NCI-H446 (cell line): ENCODE data around the gene C1orf87.

Experiments
- DNase-seq, 2 experiments: peaks; one replicate each; lab custom pipeline; 2025; lab: John Stamatoyannopoulos, UW

The C1orf87 gene

GRCh38 chr1:60059468-60059867 is 14.1 kb downstream of the C1orf87 start:
- peak in 1 of 2 experiments; percentile 52 for DNase-seq

DNA sequence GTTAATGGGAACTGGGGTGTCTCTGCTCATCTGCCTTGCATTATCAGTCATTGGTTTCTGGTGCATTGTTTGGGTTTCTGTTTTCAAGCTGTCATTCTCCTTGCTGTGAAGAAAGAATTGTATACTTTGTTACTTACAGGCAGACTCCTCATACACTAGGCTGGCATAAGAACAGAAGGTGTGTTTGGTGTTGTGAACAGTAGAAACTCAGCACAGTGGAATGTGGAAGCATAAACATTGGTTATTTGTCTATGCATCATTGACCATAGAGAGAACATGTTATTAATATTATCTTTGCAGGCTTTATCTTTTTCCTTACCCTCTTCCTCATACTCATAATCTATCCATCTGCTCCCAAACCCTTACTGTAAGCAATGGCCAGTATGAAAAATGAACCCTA is 18.2 kb downstream of the C1orf87 start:
- DNase-seq, result no peak

DNA sequence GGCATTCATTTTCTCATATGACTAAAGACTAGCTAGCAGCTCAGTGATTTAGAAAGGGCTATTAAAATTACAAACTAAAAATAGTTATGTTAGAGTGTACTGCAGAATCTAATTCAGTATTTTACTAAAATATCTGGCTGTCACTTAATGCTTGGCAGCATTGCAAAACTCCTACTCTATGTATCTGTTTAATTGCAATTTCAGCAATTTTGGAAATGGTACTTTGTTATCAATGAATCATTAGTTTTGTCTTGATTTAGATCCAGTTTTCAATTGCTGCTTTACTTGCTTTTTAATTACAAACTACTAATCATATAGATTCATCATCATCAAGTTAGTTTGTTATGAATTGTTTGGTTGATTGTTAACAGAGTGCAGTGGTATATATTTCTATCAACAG is 19.2 kb downstream of the C1orf87 start:
- no peak for DNase-seq

DNA sequence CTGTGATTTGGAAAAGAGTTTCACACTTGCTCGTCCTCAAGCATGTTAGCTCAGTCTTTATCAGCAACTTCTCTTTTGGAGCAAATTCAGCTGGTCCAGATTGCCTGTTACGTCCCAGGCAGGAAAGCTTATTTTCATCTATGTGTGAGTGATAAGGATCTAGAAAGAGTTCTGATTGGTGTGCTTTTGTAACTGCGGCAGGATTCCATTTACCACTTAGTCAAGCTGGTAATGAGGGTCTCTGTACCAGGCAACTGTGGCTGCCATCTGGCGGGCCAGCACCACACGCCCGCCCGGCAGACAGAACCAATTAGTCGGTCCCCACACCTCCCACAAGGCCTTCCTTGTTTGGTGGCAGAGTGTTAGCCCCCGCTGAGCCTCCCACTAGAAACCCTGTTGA is 21.0 kb downstream of the C1orf87 start:
- DNase-seq, result no peak

DNA sequence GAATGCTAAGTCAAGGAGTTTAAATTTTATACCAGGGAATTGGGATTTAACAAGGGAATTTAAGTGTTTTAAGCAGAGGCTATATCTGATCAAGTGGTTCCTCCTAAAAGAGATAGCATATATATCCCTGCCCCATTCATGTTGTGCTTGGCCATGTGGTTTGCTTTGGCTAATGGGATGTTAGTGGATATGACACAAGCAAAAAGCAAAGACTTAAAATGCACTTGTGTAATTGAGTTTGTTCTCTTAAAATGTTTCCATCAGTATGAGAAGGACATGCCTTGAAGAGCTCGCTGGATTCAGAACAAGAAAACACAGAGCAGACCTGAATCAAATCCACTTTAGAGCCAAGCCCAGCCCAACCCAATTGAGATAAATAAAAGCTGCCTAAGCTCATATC is 22.4 kb downstream of the C1orf87 start:
- no peak for DNase-seq

DNA sequence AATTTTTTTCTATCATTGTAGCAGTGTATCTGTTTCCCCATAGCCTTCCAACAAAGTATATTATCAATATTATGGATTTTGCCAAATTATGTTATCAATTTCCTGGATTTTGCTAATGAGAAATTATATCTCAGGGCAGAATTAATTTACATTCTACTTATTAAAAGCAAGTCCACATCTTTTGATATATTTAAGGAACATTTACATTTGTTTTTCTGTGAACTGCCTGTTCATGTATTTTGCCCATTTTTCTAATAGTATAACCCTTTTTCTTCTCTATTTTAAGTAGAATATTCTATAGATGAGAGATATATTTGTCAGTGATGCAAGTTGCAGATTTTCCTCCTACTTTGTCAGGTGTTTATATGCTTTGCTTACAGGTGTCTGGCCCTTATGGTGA is 24.4 kb downstream of the C1orf87 start:
- no peak for DNase-seq

DNA sequence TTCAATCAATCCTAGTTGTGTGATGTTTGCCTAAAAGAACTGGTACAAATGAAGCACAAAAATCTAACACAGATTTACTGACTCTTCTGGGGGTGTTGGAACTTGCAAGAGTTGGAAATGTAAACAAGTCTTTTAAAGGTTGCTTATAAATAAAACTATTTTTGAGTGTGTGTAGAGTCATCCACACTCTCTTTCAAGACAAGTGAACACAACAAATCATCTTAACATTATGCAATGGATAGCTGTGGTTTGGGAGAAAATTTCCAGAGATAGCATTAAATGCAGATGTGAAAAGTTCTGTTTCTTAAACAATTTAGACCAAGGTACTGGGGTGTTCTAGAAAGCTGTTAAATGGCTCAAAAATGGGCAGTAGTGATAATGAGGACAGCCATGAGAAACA is 28.7 kb downstream of the C1orf87 start:
- DNase-seq, result no peak

DNA sequence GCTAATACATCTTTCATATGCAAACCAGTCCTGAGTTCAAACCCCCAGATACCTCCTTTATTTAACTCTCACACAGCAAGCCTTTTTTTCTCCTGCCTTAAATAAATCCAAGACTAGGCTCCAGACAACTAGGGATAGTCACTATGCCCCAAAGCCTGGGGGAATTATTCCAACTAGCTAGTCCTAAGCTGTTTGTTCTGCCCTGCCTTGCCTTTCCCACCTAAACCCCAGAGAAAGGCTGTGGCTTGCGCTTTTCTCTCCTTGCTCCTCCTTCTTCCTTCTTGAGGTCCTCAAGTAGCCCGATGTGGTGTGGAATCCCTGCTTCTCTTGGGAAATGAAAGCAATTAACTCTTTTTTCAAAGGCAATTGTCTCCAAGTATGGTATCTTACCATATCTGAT is 31.8 kb downstream of the C1orf87 start:
- no peak for DNase-seq

- DNase-seq, result no peak
These were observed 35.9 kb downstream of the C1orf87 start for GRCh38 chr1:60037669-60038068.

GRCh38 chr1:60036856-60037460 is 36.6 kb downstream of the C1orf87 start:
- DNase-seq, result no peak

GRCh38 chr1:60035921-60036320 is 37.6 kb downstream of the C1orf87 start:
- DNase-seq, result peak in 1 of 2 experiments; percentile 35

- DNase-seq, result no peak
These were observed 38.6 kb downstream of the C1orf87 start for GRCh38 chr1:60034999-60035398.

DNA sequence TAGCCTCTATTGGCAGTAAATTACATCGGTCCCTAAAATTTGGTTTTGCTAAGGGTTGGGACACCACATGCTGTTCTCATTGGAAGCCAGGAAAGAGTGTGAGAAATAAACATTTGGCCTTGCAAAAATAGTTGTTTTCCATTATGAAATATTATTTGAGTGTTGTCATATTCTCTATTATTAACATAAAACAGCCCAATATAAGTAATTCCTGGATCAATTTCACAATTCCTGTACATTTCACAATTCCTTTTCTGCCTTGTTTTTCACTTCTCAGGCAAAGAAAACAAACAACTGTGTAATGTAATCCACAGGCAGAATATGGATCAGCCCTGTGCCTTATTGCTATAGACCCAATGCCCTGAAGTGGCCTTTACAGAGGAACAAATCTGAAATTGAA is 40.5 kb downstream of the C1orf87 start:
- DNase-seq, result no peak

DNA sequence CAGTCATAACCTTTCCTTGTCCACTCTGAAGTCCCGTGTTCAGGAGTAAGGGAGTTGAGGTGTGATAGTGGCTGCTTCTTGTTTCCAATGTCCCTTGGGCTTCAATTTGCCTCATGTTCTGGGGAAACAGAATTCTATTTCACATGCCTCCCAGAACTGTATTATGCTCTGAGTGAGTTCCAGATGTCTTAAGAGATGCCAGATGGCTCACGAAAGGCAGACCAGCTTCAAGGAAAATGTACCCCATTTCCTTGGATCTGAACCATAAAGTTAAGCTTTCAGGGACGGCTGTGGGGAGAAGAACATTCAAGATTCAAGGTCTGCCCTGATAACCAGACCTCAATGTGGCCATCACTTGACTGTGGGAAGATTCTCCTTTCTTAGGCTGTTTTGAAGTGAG is 42.4 kb downstream of the C1orf87 start:
- no peak for DNase-seq

DNA sequence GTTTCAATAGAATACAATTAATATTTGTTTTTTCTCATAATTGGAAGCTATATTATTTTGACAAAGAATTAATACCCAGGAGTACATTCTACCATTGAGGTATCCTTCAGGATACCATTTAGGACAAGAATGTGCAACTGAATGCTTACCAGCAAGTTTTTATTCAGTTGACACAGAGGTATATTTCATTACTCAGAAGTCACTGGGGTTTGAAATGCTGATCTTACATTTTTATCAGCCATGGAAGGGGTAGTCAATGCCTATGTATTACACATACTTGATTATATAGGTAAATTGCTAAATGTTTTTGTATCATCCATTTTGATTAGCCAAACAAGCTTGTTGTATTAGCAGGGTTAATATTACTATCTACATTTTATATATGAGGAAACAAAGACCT is 48.0 kb downstream of the C1orf87 start:
- DNase-seq, result no peak

DNA sequence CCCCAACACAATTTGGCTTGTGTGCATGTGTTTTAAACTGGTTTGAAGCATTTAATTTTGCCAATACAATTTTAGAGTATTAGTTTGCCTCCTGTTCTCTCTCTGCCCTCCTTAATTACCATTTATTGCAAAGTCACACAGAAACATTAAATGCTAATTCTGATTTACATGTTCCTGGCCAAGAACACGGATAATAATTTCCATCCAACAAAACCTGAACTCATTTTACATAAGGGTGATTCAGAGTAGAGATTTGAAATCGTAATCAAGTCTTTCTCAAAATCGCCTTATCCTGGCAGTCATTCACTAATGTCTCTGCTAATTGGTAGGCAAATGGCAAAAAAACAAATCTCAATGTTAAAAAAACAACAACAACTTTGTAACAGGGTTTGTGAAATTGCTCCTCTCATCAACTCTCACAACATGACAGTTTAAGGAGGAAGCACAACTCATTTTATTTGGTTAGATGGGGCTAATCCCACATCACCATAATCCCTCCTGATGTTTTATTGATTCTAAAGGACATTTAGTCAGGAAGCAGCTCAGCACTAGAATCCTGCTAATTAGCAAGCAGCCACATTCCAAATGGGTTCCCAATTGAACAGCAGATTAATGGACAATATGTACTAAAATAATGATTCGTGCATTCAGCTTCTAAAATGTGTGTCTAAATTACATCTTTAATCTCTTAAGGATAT is 55.9 kb downstream of the C1orf87 start:
- no peak for DNase-seq

DNA sequence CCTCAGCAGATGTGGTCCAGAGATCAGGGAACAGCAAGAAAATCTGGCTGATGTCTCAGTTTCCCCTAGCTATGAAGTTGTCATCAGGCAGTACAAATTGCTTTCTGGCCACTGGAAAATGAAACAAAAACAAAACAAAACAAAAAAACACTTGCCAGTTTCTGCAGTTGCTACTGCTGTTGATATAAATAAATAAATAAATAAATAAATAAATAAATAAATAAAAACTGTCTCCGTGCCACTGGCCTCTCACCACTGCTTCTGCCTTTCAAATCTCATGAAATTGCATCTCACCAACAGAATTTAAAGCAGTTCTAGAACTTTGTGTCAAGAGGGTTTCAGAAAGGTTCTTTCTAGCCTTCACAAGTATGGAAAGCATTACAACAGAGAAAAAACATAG is 62.9 kb downstream of the C1orf87 start:
- DNase-seq, result no peak

- DNase-seq, result no peak
These were observed 65.1 kb downstream of the C1orf87 start for GRCh38 chr1:60008500-60008899.

GRCh38 chr1:60000625-60001024 is 72.9 kb downstream of the C1orf87 start:
- no peak for DNase-seq

- no peak for DNase-seq
These were observed 73.8 kb downstream of the C1orf87 start for GRCh38 chr1:59999746-60000145.

DNA sequence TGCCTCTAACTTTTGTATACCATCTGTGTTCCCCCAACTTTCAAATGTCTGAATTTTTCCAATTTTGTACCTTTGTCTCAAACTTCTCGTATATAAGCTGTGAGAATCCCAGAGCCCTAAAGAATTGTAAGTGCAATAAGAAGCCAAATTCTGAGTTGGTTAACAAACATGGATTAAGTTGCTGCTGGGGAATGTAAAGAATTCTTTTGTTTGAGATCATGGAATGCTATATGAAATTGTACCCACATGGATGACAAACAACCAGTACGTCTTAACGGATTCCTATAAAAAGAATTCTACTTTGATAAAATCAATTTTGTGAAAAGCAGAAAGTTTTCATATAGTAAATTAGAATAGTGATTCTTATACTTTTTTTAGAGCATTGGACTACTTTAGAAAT is 74.6 kb downstream of the C1orf87 start:
- no peak for DNase-seq

GRCh38 chr1:59997479-59998115 is 76.0 kb downstream of the C1orf87 start:
- no peak for DNase-seq
